Bronchial epithelial cell (primary cell): ENCODE data around the gene ARHGAP6. TPM values are rescaled to one million over a fixed set of nuclear protein-coding genes. Genes with fewer than 3 reads are reported as not detected.
"Not testable (repeated sequence)": the region's sequence is repeated elsewhere in the genome, so short reads cannot be mapped to it uniquely, and the experiment has no call there.

Source experiments
- DNase-seq: peaks from one replicate; pipeline ENCODE4 v3.0.0-alpha.2; 2010; ENCODE audit warnings: low read depth
- FAIRE-seq: peaks from 2 replicates; lab custom pipeline; 2011; peaks lifted over from hg19 to GRCh38; lab: Jason Lieb, UNC
- H3K27me3 ChIP-seq: 2 replicates; pipeline ENCODE4 v1.5.1; 2011; ENCODE audit warnings: low read length; ENCODE audit not compliant: control insufficient read depth, insufficient read depth
- H3K36me3 ChIP-seq: 2 replicates; pipeline ENCODE4 v1.5.1; 2011; ENCODE audit warnings: low read length; ENCODE audit not compliant: control insufficient read depth, insufficient read depth
- H3K4me3 ChIP-seq: 2 replicates; pipeline ENCODE4 v1.5.1; 2011; ENCODE audit warnings: mild to moderate bottlenecking, low read depth, low read length, control low read depth
- CTCF ChIP-seq: IDR thresholded peaks from 2 replicates; pipeline ENCODE4 v1.5.1; 2011; ENCODE audit warnings: mild to moderate bottlenecking, moderate library complexity, low read length, control low read depth, inconsistent platforms; ENCODE audit not compliant: insufficient read depth, severe bottlenecking
- total RNA-seq: library from RNA; depleted of rRNA; stranded (reverse); fragments of >200 nt; gene quantifications from 2 replicates; pipeline ENCODE4 v1.2.1, GENCODE V29; 2014

Gene ARHGAP6
- total RNA-seq, 1 donor from 2014 or later, result under 0.01 TPM

- no peaks in the 10 kb centered on the region for H3K27me3 ChIP-seq
- DNase-seq (peak; percentile 81), FAIRE-seq (no peak)
- no peak overlapping the region for H3K4me3 ChIP-seq
- H3K36me3 ChIP-seq, result no peaks in the 10 kb centered on the region
- TF ChIP-seq CTCF, result no peak
These were observed 421.1 kb downstream of the ARHGAP6 start for GRCh38 chrX:11244636-11245035.

- no peaks in the 10 kb centered on the region for H3K27me3 ChIP-seq
- TF ChIP-seq CTCF, result no peak
These were observed 423.0 kb downstream of the ARHGAP6 start for GRCh38 chrX:11242704-11243103.

GRCh38 chrX:11241720-11242119 is 424.0 kb downstream of the ARHGAP6 start:
- no peaks in the 10 kb centered on the region for H3K27me3 ChIP-seq
- TF ChIP-seq CTCF, result no peak
- peak; percentile 14 for DNase-seq
- no peak for FAIRE-seq
- no peaks in the 10 kb centered on the region for H3K36me3 ChIP-seq
- H3K4me3 ChIP-seq, result no peak overlapping the region

More at GRCh38 chrX:11242704-11243103, 423.0 kb downstream of the ARHGAP6 start:
- FAIRE-seq (no peak), DNase-seq (peak; percentile 15)
- Histone ChIP-seq H3K36me3 (no peaks in the 10 kb centered on the region), H3K4me3 (no peak overlapping the region)

GRCh38 chrX:11239230-11239629 is 426.5 kb downstream of the ARHGAP6 start:
- H3K36me3 ChIP-seq, result no peaks in the 10 kb centered on the region
- no peak for FAIRE-seq
- DNase-seq, result peak; percentile 82

GRCh38 chrX:11235377-11235776 is 430.3 kb downstream of the ARHGAP6 start:
- not testable (repeated sequence) for DNase-seq, FAIRE-seq

More at GRCh38 chrX:11239230-11239629, 426.5 kb downstream of the ARHGAP6 start:
- no peak for TF ChIP-seq CTCF
- Histone ChIP-seq H3K4me3 (no peak overlapping the region), H3K27me3 (no peaks in the 10 kb centered on the region)

GRCh38 chrX:11215191-11215921 is 450.4 kb downstream of the ARHGAP6 start:
- DNase-seq, result no peak
- Histone ChIP-seq H3K27me3 (no peaks in the 10 kb centered on the region), H3K4me3 (no peak overlapping the region), H3K36me3 (no peaks in the 10 kb centered on the region)
- no peak for FAIRE-seq
- TF ChIP-seq CTCF, result no peak

More at GRCh38 chrX:11235377-11235776, 430.3 kb downstream of the ARHGAP6 start:
- not testable (repeated sequence) for H3K36me3 ChIP-seq, H3K27me3 ChIP-seq, H3K4me3 ChIP-seq
